SK-N-SH (cell line): ENCODE measurements around the gene SUMO2. TPM values are rescaled to one million over a fixed set of nuclear protein-coding genes. Genes with fewer than 3 reads are reported as not detected.

Experiments
- CTCF ChIA-PET: fragments of 300-600, 350-600 bp; formaldehyde crosslinking; extraction: SDS; loops from one replicate; lab custom pipeline; 2021; lab: Yijun Ruan, JAX
- POLR2A ChIA-PET: fragments of 350-600 bp; sonication (Branson Sonifier 250); formaldehyde crosslinking; extraction: SDS; loops from one replicate; lab custom pipeline; 2020; ENCODE audit warnings: antibody characterized with exemption, inconsistent platforms; lab: Yijun Ruan, JAX
- DNase-seq: peaks from one replicate; pipeline ENCODE4 v3.0.0; 2012
- H2AFZ ChIP-seq: fragments of 200-600 bp; sonication (generic); 2 replicates; pipeline ENCODE4 v1.8.1; 2016; ENCODE audit warnings: antibody characterized with exemption, mild to moderate bottlenecking, low read depth
- H3F3A ChIP-seq: fragments of 200-600 bp; sonication (generic); replicated peaks from 2 replicates; pipeline ENCODE3; 2016; ENCODE audit warnings: antibody characterized with exemption, mild to moderate bottlenecking; ENCODE audit not compliant: insufficient read depth
- H3K27ac ChIP-seq, 2 experiments: fragments of 200-500 bp in 1 of 2; fragments of 200-600 bp in 1 of 2; sonication (Bioruptor generic) in 1 of 2; sonication (generic), shearing (Covaris generic) in 1 of 2; 2 replicates each; pipeline versions ENCODE4 v1.5.1 to v1.6.1; 2014 to 2016; ENCODE audit warnings: low read depth in 2 of 2, inconsistent platforms in 1 of 2, low read length in 1 of 2, mild to moderate bottlenecking in 1 of 2, mixed read lengths in 1 of 2
- H3K27me3 ChIP-seq: fragments of 200-600 bp; sonication (generic), shearing (Covaris generic); 2 replicates; pipeline ENCODE4 v1.6.1; 2016; ENCODE audit warnings: mixed run types; ENCODE audit not compliant: insufficient read depth
- H3K36me3 ChIP-seq, 2 experiments: fragments of 200-500 bp in 1 of 2; fragments of 200-600 bp in 1 of 2; sonication (Bioruptor generic) in 1 of 2; sonication (generic) in 1 of 2; replicated peaks in 1 of 2; 2 replicates each; pipeline versions ENCODE3 to v1.5.1; 2014 to 2016; ENCODE audit warnings: low read length in 1 of 2, mild to moderate bottlenecking in 1 of 2; ENCODE audit not compliant: insufficient read depth in 2 of 2, control insufficient read depth in 1 of 2
- H3K4me1 ChIP-seq, 2 experiments: fragments of 200-500 bp in 1 of 2; fragments of 200-600 bp in 1 of 2; sonication (Bioruptor generic) in 1 of 2; sonication (generic), shearing (Covaris generic) in 1 of 2; 2 replicates each; pipeline versions ENCODE4 v1.5.1 to v1.6.1; 2014 to 2016; ENCODE audit warnings: low read depth in 1 of 2, low read length in 1 of 2, mixed run types in 1 of 2; ENCODE audit not compliant: insufficient read depth in 2 of 2, control insufficient read depth in 1 of 2
- H3K4me2 ChIP-seq: fragments of 200-600 bp; sonication (generic), shearing (Covaris generic); 2 replicates; pipeline ENCODE4 v1.6.1; 2017; ENCODE audit warnings: mixed run types
- H3K4me3 ChIP-seq, 2 experiments: fragments of 200-500 bp in 1 of 2; fragments of 200-600 bp in 1 of 2; sonication (Bioruptor generic) in 1 of 2; sonication (generic), shearing (Covaris generic) in 1 of 2; 2 replicates each; pipeline versions ENCODE4 v1.5.1 to v1.8.1; 2014 to 2016; ENCODE audit warnings: low read depth in 2 of 2, inconsistent platforms in 1 of 2, low read length in 1 of 2, mild to moderate bottlenecking in 1 of 2, mixed read lengths in 1 of 2, moderate library complexity in 1 of 2
- H3K79me2 ChIP-seq: fragments of 200-600 bp; sonication (generic); 2 replicates; pipeline ENCODE4 v1.8.1; 2017; ENCODE audit warnings: mild to moderate bottlenecking; ENCODE audit not compliant: insufficient read depth
- H3K9ac ChIP-seq: fragments of 200-600 bp; sonication (generic); 2 replicates; pipeline ENCODE4 v1.6.1; 2017; ENCODE audit warnings: mixed run types
- H3K9me2 ChIP-seq: fragments of 200-600 bp; sonication (generic); 2 replicates; pipeline ENCODE4 v1.6.1; 2017; ENCODE audit warnings: mixed run types
- H3K9me3 ChIP-seq: fragments of 200-600 bp; sonication (generic); 2 replicates; pipeline ENCODE4 v1.6.1; 2017; ENCODE audit warnings: mixed run types, mild to moderate bottlenecking, moderate library complexity
- H4K20me1 ChIP-seq: fragments of 200-600 bp; sonication (generic); 2 replicates; pipeline ENCODE4 v1.6.1; 2017; ENCODE audit warnings: mild to moderate bottlenecking, mixed run types; ENCODE audit not compliant: insufficient read depth
- ELF1 ChIP-seq: IDR thresholded peaks from 2 replicates; pipeline ENCODE4 v1.4.0; 2012
- EP300 ChIP-seq, 2 experiments: IDR thresholded peaks; 2 replicates each; pipeline versions ENCODE4 v1.4.0 to v1.6.1; 2012; ENCODE audit warnings: borderline replicate concordance in 1 of 2, low read depth in 1 of 2, low read length in 1 of 2
- FOXM1 ChIP-seq: IDR thresholded peaks from 2 replicates; pipeline ENCODE4 v1.4.0; 2012; ENCODE audit warnings: low read depth, mild to moderate bottlenecking
- MXI1 ChIP-seq: IDR thresholded peaks from 2 replicates; pipeline ENCODE4 v1.6.1; 2012; ENCODE audit warnings: mild to moderate bottlenecking, low read depth, low read length, improper control_type of control experiment
- NFIC ChIP-seq: IDR thresholded peaks from 2 replicates; pipeline ENCODE4 v1.4.0; 2012; ENCODE audit warnings: borderline replicate concordance
- NRF1 ChIP-seq: IDR thresholded peaks from 2 replicates; pipeline ENCODE4 v1.6.1; 2012; ENCODE audit warnings: low read depth, mild to moderate bottlenecking, low read length
- POLR2AphosphoS5 ChIP-seq: IDR thresholded peaks from 2 replicates; pipeline ENCODE4 v1.6.1; 2012; ENCODE audit warnings: low read depth, low read length
- RCOR1 ChIP-seq: fragments of 150-350 bp; IDR thresholded peaks from 2 replicates; pipeline ENCODE4 v1.6.1; 2017; ENCODE audit warnings: antibody characterized with exemption, low read length
- RXRA ChIP-seq: IDR thresholded peaks from 2 replicates; pipeline ENCODE4 v1.4.0; 2012; ENCODE audit warnings: low read depth, mild to moderate bottlenecking, borderline replicate concordance
- SIN3A ChIP-seq: IDR thresholded peaks from 2 replicates; pipeline ENCODE4 v1.6.1; 2012; ENCODE audit warnings: low read depth, mild to moderate bottlenecking, low read length, moderate library complexity, borderline replicate concordance
- TAF1 ChIP-seq: IDR thresholded peaks from 2 replicates; pipeline ENCODE4 v1.6.1; 2012; ENCODE audit warnings: low read depth, mild to moderate bottlenecking, low read length, moderate library complexity, borderline replicate concordance
- WGBS: methylation state at CpG from one replicate; pipeline ENCODE4 v1.1.6; 2017; ENCODE audit warnings: low lambda C conversion rate; 5-methylcytosine and 5-hydroxymethylcytosine counted together
- polyA plus RNA-seq, 3 experiments: library from polyadenylated mRNA; depleted of rRNA; stranded (reverse); fragments of >200 nt; gene quantifications; 2 replicates each; pipeline ENCODE4 v1.2.3, GENCODE V29; 2012
- TF ChIP-seq, protein P1 (sequence below): fragments of 200-600 bp; sonication (generic); IDR thresholded peaks from 2 replicates; pipeline ENCODE4 v1.6.1; 2017; ENCODE audit warnings: antibody characterized with exemption, mild to moderate bottlenecking, moderate library complexity
- TF ChIP-seq, protein P2 (sequence below): fragments of 150-350 bp; IDR thresholded peaks from 2 replicates; pipeline ENCODE4 v1.6.1; 2016; ENCODE audit warnings: mild to moderate bottlenecking, low read depth, low read length
- TF ChIP-seq, protein P3 (sequence below): IDR thresholded peaks from 2 replicates; pipeline ENCODE4 v1.4.0; 2012; ENCODE audit warnings: low read depth, borderline replicate concordance
- TF ChIP-seq, protein P4 (sequence below): IDR thresholded peaks from 2 replicates; pipeline ENCODE4 v1.4.0; 2012; ENCODE audit warnings: low read depth, borderline replicate concordance

Gene SUMO2
- polyA plus RNA-seq, 1 of the 3 experiments (the other 2 are of a cell fraction): 114 TPM

DNA sequence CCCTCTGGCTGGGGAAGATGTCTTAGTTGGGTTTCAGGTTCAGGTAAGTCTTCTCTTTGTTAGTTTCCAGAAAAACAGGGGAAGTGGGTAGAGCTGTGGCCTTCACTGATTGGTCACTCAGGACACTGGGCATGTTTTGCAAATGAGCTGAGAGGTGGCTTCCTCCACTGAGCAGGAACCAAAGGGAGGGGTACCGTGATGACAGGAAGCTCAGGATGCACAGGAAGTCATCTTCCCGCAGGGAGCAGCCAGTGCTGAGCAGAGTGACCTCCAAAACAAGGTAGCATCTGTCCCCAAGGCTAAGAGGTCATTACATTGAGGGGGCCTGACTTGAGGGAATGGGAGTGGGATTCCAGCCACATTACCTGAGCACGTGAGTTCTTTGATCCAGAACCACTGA lies 56.8 kb downstream of the SUMO2 start:
- peak; percentile 54 for DNase-seq
- no peaks in the 10 kb centered on the region for H3K27me3 ChIP-seq
- H3K4me2 ChIP-seq: no peak overlapping the region
- no peaks in the 10 kb centered on the region for H3K9me2 ChIP-seq
- CTCF ChIA-PET: interaction anchor here (0.6 to 19.6 kb wide), 6 partner anchors 8 to 121 kb away, joined by 3 to 422 read pairs (median 5); partner anchors contain the start of gene ARMC7
- peaks cover 16% of the 10 kb centered on the region; the same call in 1 of the 2 replicates for H3K79me2 ChIP-seq
- H3K4me3 ChIP-seq: no peak overlapping the region
- H4K20me1 ChIP-seq: peaks cover 9% of the 10 kb centered on the region; the same call in 1 of the 2 replicates
- POLR2A ChIA-PET: interaction anchor here (0.7 to 2.1 kb wide), 4 partner anchors 9 to 55 kb away, joined by 3 to 8 read pairs (median 3); no protein-coding TSS in a partner anchor
- H3K27ac ChIP-seq: no peak overlapping the region
- peaks cover 21% of the 10 kb centered on the region for H3F3A ChIP-seq
- WGBS: 67% methylated on average over 3 of the region's 3 CpGs
- H3K9ac ChIP-seq: no peak overlapping the region
- no peak for TF ChIP-seq POLR2AphosphoS5
- no peak for TF ChIP-seq EP300 (IDR thresholded peaks at IDR 0.05; ENCODE audit: borderline replicate concordance in 1 of 2, low read depth in 1 of 2, low read length in 1 of 2)
- TF ChIP-seq NFIC: no peak
- TF ChIP-seq, protein P1, sequence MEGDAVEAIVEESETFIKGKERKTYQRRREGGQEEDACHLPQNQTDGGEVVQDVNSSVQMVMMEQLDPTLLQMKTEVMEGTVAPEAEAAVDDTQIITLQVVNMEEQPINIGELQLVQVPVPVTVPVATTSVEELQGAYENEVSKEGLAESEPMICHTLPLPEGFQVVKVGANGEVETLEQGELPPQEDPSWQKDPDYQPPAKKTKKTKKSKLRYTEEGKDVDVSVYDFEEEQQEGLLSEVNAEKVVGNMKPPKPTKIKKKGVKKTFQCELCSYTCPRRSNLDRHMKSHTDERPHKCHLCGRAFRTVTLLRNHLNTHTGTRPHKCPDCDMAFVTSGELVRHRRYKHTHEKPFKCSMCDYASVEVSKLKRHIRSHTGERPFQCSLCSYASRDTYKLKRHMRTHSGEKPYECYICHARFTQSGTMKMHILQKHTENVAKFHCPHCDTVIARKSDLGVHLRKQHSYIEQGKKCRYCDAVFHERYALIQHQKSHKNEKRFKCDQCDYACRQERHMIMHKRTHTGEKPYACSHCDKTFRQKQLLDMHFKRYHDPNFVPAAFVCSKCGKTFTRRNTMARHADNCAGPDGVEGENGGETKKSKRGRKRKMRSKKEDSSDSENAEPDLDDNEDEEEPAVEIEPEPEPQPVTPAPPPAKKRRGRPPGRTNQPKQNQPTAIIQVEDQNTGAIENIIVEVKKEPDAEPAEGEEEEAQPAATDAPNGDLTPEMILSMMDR: no peak
- no peak for TF ChIP-seq MXI1
- TF ChIP-seq FOXM1: no peak
- no peak for TF ChIP-seq ELF1
- no peak for TF ChIP-seq SIN3A
- TF ChIP-seq, protein P2, sequence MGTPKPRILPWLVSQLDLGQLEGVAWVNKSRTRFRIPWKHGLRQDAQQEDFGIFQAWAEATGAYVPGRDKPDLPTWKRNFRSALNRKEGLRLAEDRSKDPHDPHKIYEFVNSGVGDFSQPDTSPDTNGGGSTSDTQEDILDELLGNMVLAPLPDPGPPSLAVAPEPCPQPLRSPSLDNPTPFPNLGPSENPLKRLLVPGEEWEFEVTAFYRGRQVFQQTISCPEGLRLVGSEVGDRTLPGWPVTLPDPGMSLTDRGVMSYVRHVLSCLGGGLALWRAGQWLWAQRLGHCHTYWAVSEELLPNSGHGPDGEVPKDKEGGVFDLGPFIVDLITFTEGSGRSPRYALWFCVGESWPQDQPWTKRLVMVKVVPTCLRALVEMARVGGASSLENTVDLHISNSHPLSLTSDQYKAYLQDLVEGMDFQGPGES: no peak
- TF ChIP-seq, protein P3, sequence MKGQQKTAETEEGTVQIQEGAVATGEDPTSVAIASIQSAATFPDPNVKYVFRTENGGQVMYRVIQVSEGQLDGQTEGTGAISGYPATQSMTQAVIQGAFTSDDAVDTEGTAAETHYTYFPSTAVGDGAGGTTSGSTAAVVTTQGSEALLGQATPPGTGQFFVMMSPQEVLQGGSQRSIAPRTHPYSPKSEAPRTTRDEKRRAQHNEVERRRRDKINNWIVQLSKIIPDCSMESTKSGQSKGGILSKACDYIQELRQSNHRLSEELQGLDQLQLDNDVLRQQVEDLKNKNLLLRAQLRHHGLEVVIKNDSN: no peak
- TF ChIP-seq RXRA: no peak
- no peak for TF ChIP-seq NRF1
- no peak for TF ChIP-seq TAF1
- no peak for TF ChIP-seq RCOR1
- TF ChIP-seq, protein P4, sequence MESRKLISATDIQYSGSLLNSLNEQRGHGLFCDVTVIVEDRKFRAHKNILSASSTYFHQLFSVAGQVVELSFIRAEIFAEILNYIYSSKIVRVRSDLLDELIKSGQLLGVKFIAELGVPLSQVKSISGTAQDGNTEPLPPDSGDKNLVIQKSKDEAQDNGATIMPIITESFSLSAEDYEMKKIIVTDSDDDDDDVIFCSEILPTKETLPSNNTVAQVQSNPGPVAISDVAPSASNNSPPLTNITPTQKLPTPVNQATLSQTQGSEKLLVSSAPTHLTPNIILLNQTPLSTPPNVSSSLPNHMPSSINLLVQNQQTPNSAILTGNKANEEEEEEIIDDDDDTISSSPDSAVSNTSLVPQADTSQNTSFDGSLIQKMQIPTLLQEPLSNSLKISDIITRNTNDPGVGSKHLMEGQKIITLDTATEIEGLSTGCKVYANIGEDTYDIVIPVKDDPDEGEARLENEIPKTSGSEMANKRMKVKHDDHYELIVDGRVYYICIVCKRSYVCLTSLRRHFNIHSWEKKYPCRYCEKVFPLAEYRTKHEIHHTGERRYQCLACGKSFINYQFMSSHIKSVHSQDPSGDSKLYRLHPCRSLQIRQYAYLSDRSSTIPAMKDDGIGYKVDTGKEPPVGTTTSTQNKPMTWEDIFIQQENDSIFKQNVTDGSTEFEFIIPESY: no peak
- TF ChIP-seq, all 33 proteins: peak for 0
- H3K4me1 ChIP-seq: peaks cover 9 to 19% of the 10 kb centered on the region in 2 experiments; a peak in 2 of 4 replicates
- H2AFZ ChIP-seq: no peak overlapping the region
- peaks cover 5 to 17% of the 10 kb centered on the region in 2 experiments for H3K36me3 ChIP-seq
- no peaks in the 10 kb centered on the region for H3K9me3 ChIP-seq
